Prostate gland (tissue), 2 donors: ENCODE measurements around the gene ZBTB7C. TPM values are rescaled to one million over a fixed set of nuclear protein-coding genes. Genes with fewer than 3 reads are reported as not detected.

Experiments used
- DNase-seq: peaks from one replicate; pipeline ENCODE4 v3.0.0-alpha.2; 2019; ENCODE audit warnings: low spot score
- H3K27ac ChIP-seq, 2 donors: fragments of 200-600 bp; sonication (generic); 2 replicates each; pipeline ENCODE4 v1.5.1; 2017 to 2019
- H3K27me3 ChIP-seq: fragments of 200-600 bp; sonication (generic); replicated peaks from 2 replicates; pipeline ENCODE4 v1.5.1; 2019; ENCODE audit not compliant: insufficient read depth
- H3K36me3 ChIP-seq, 2 donors: fragments of 200-600 bp; sonication (generic); 1 replicate in 1 of 2; 2 replicates in 1 of 2; pipeline versions ENCODE4 v1.5.1 to v1.8.1; 2017 to 2019
- H3K4me1 ChIP-seq: fragments of 200-600 bp; sonication (generic); replicated peaks from 2 replicates; pipeline ENCODE4 v1.5.1; 2019
- H3K4me3 ChIP-seq, 2 donors: fragments of 200-600 bp; sonication (generic); 2 replicates each; pipeline ENCODE4 v1.5.1; 2017 to 2019
- H3K9me3 ChIP-seq: fragments of 200-600 bp; sonication (generic); 2 replicates; pipeline ENCODE4 v1.5.1; 2017
- CTCF ChIP-seq, 4 experiments: fragments of 200-600 bp in 2 of 4; fragments of 450-650 bp in 2 of 4; sonication (generic) in 2 of 4; IDR thresholded peaks; 1 replicate in 3 of 4; 2 replicates in 1 of 4; pipeline ENCODE4 v1.5.1; 2016 to 2019; ENCODE audit warnings: antibody characterized with exemption in 4 of 4, mild to moderate bottlenecking in 2 of 4, moderate library complexity in 2 of 4
- POLR2A ChIP-seq: fragments of 450-650 bp; IDR thresholded peaks from one replicate; pipeline ENCODE4 v1.6.1; 2016; ENCODE audit warnings: antibody characterized with exemption, mild to moderate bottlenecking
- POLR2AphosphoS5 ChIP-seq: sonication (generic); formaldehyde crosslinking; IDR thresholded peaks from one replicate; pipeline ENCODE4 v1.6.1; 2017; ENCODE audit warnings: antibody characterized with exemption
- WGBS: methylation state at CpG from one replicate; pipeline ENCODE4 v1.1.5; 2018; 5-methylcytosine and 5-hydroxymethylcytosine counted together
- intact Hi-C: fragments of 100-400 bp; cut with DNase I; formaldehyde crosslinking; loops from one replicate; pipeline ENCODE4 v1.14.2; 2022
- total RNA-seq, 2 donors: library from RNA; depleted of rRNA; stranded (reverse); fragments of >200 nt; gene quantifications; one replicate each; pipeline ENCODE4 v1.1.0, GENCODE V29; 2016

The ZBTB7C gene
- total RNA-seq, 2 donors from 2014 or later: 14.7 to 48.9 TPM

GRCh38 chr18:48203288-48203945 is 205.8 kb downstream of the ZBTB7C start:
- no peak overlapping the region for H3K27ac ChIP-seq
- TF ChIP-seq POLR2A: no peak
- TF ChIP-seq CTCF (IDR thresholded peaks at IDR 0.05): no peak
- TF ChIP-seq POLR2AphosphoS5: no peak
- intact Hi-C loops: no loop called here
- no peaks in the 10 kb centered on the region for H3K4me1 ChIP-seq
- no peaks in the 10 kb centered on the region for H3K36me3 ChIP-seq
- WGBS: 100% methylated on average over 4 of the region's 4 CpGs
- no peak for DNase-seq
- no peaks in the 10 kb centered on the region for H3K27me3 ChIP-seq
- no peak overlapping the region for H3K4me3 ChIP-seq
- H3K9me3 ChIP-seq: no peaks in the 10 kb centered on the region

- H3K4me3 ChIP-seq: no peak overlapping the region
- no peaks in the 10 kb centered on the region for H3K27me3 ChIP-seq
- TF ChIP-seq POLR2A (no peak), CTCF (IDR thresholded peaks at IDR 0.05) (no peak), POLR2AphosphoS5 (no peak)
- 85% methylated on average over 13 of the region's 15 CpGs for WGBS
- intact Hi-C loops: no loop called here
- no peak overlapping the region for H3K27ac ChIP-seq
- no peaks in the 10 kb centered on the region for H3K36me3 ChIP-seq
- DNase-seq: no peak
- H3K9me3 ChIP-seq: no peaks in the 10 kb centered on the region
- no peaks in the 10 kb centered on the region for H3K4me1 ChIP-seq
Observed at GRCh38 chr18:48202350-48203260, 206.6 kb downstream of the ZBTB7C start.

- DNase-seq: no peak
- Histone ChIP-seq H3K36me3 (no peaks in the 10 kb centered on the region), H3K27ac (no peak overlapping the region), H3K9me3 (no peaks in the 10 kb centered on the region), H3K4me1 (no peaks in the 10 kb centered on the region), H3K27me3 (no peaks in the 10 kb centered on the region), H3K4me3 (no peak overlapping the region)
- WGBS: 93% methylated on average over 9 of the region's 9 CpGs
- intact Hi-C loops: no loop called here
- no peak for TF ChIP-seq POLR2A
- TF ChIP-seq POLR2AphosphoS5: no peak
- no peak for TF ChIP-seq CTCF (IDR thresholded peaks at IDR 0.05)
Observed at GRCh38 chr18:48202006-48202348, 207.2 kb downstream of the ZBTB7C start.

GRCh38 chr18:48201337-48202005 is 207.7 kb downstream of the ZBTB7C start:
- no peaks in the 10 kb centered on the region for H3K27me3 ChIP-seq
- H3K4me3 ChIP-seq: no peak overlapping the region
- no peak overlapping the region for H3K27ac ChIP-seq
- no peaks in the 10 kb centered on the region for H3K9me3 ChIP-seq
- H3K36me3 ChIP-seq: no peaks in the 10 kb centered on the region
- DNase-seq: no peak
- intact Hi-C loops: no loop called here
- TF ChIP-seq POLR2AphosphoS5 (no peak), CTCF (IDR thresholded peaks at IDR 0.05) (no peak), POLR2A (no peak)
- no peaks in the 10 kb centered on the region for H3K4me1 ChIP-seq
- 69% methylated on average over 10 of the region's 10 CpGs for WGBS
